IMR-90 (cell line): Measurements from ENCODE around the gene DAB1. TPM values are rescaled to one million over a fixed set of nuclear protein-coding genes. Genes with fewer than 3 reads are reported as not detected.

Experiments used
- ATAC-seq: fragments of 200-7000 bp; cut with Tn5 transposase; 2 replicates; pipeline ENCODE4 v1.9.1; 2020; ENCODE audit warnings: low read depth, mild to moderate bottlenecking, moderate library complexity
- BruUV-seq: library from RNA; stranded (reverse); fragments of 400-500 nt; replicated peaks from 2 replicates; lab custom pipeline; 2021; lab: Mats Ljungman, UMichigan
- CTCF ChIA-PET: fragments of 300-600 bp; formaldehyde crosslinking; extraction: SDS; loops from one replicate; lab custom pipeline; 2021; ENCODE audit warnings: antibody characterized with exemption; lab: Yijun Ruan, JAX
- POLR2A ChIA-PET: fragments of 300-600 bp; sonication (Branson Sonifier 250); formaldehyde crosslinking; loops from one replicate; lab custom pipeline; 2022; ENCODE audit warnings: antibody characterized with exemption; ENCODE audit not compliant: unreplicated experiment; lab: Charles Lee
- DNase-seq: peaks from one replicate; pipeline ENCODE4 v3.0.0; 2013
- H2AFZ ChIP-seq: replicated peaks from 2 replicates; pipeline ENCODE3; 2013; ENCODE audit warnings: low read length, mild to moderate bottlenecking; ENCODE audit not compliant: poor library complexity
- H2AK5ac ChIP-seq: 2 replicates; pipeline ENCODE4 v1.6.1; 2013; ENCODE audit warnings: low read depth, low read length, inconsistent platforms
- H2AK9ac ChIP-seq: replicated peaks from 2 replicates; pipeline ENCODE3; 2013; ENCODE audit warnings: mild to moderate bottlenecking, low read depth, low read length, moderate library complexity; ENCODE audit not compliant: poor library complexity
- H2BK120ac ChIP-seq: 2 replicates; pipeline ENCODE4 v1.6.1; 2013; ENCODE audit warnings: low read depth, low read length, inconsistent platforms
- H2BK15ac ChIP-seq: 3 replicates; pipeline ENCODE4 v1.6.1; 2013; ENCODE audit warnings: low read depth, low read length, inconsistent platforms
- H2BK20ac ChIP-seq: 2 replicates; pipeline ENCODE4 v1.6.1; 2013; ENCODE audit warnings: low read depth, mild to moderate bottlenecking, inconsistent platforms, low read length, moderate library complexity
- H2BK5ac ChIP-seq: 2 replicates; pipeline ENCODE4 v1.6.1; 2013; ENCODE audit warnings: mild to moderate bottlenecking, low read depth, low read length, inconsistent platforms; ENCODE audit not compliant: poor library complexity, severe bottlenecking
- H3K14ac ChIP-seq: replicated peaks from 2 replicates; pipeline ENCODE4 v1.6.1; 2013; ENCODE audit warnings: low read depth, low read length, inconsistent platforms
- H3K18ac ChIP-seq: 2 replicates; pipeline ENCODE4 v1.6.1; 2013; ENCODE audit warnings: low read depth, low read length, control low read depth
- H3K23ac ChIP-seq: 2 replicates; pipeline ENCODE4 v1.6.1; 2013; ENCODE audit warnings: low read depth, low read length, inconsistent platforms
- H3K27ac ChIP-seq: 2 replicates; pipeline ENCODE4 v1.5.1; 2013; ENCODE audit warnings: mild to moderate bottlenecking, control low read depth, low read length; ENCODE audit not compliant: insufficient read depth
- H3K27me3 ChIP-seq: 2 replicates; pipeline ENCODE4 v1.6.1; 2013; ENCODE audit warnings: low read length; ENCODE audit not compliant: control insufficient read depth, insufficient read depth
- H3K36me3 ChIP-seq: 2 replicates; pipeline ENCODE4 v1.6.1; 2013; ENCODE audit warnings: low read length, mixed read lengths; ENCODE audit not compliant: control insufficient read depth, insufficient read depth
- H3K4ac ChIP-seq: 2 replicates; pipeline ENCODE4 v1.6.1; 2013; ENCODE audit warnings: low read depth, low read length, inconsistent platforms
- H3K4me1 ChIP-seq: 2 replicates; pipeline ENCODE4 v1.6.1; 2013; ENCODE audit warnings: low read length, mixed read lengths; ENCODE audit not compliant: control insufficient read depth, insufficient read depth
- H3K4me2 ChIP-seq: 2 replicates; pipeline ENCODE4 v1.6.1; 2013; ENCODE audit warnings: low read depth, mild to moderate bottlenecking, control low read depth, low read length, moderate library complexity
- H3K4me3 ChIP-seq: 2 replicates; pipeline ENCODE4 v1.5.1; 2013; ENCODE audit warnings: low read depth, mild to moderate bottlenecking, control low read depth, low read length, moderate library complexity; ENCODE audit not compliant: insufficient read depth
- H3K56ac ChIP-seq: 2 replicates; pipeline ENCODE4 v1.6.1; 2013; ENCODE audit warnings: low read length, inconsistent platforms; ENCODE audit not compliant: insufficient read depth; ENCODE audit errors: extremely low read depth
- H3K79me1 ChIP-seq, 2 experiments: 2 replicates each; pipeline ENCODE4 v1.6.1; 2013; ENCODE audit warnings: low read length in 2 of 2, inconsistent platforms in 1 of 2, low read depth in 1 of 2
- H3K9ac ChIP-seq: 2 replicates; pipeline ENCODE4 v1.6.1; 2013; ENCODE audit warnings: low read depth, low read length, control low read depth
- H3K9me1 ChIP-seq: 2 replicates; pipeline ENCODE4 v1.6.1; 2013; ENCODE audit warnings: low read length, inconsistent platforms; ENCODE audit not compliant: insufficient read depth
- H3K9me3 ChIP-seq: 2 replicates; pipeline ENCODE4 v1.6.1; 2013; ENCODE audit warnings: low read length; ENCODE audit not compliant: control insufficient read depth, insufficient read depth
- H4K20me1 ChIP-seq: 2 replicates; pipeline ENCODE4 v1.6.1; 2013; ENCODE audit warnings: low read length, inconsistent platforms; ENCODE audit not compliant: insufficient read depth
- H4K5ac ChIP-seq: 2 replicates; pipeline ENCODE4 v1.6.1; 2013; ENCODE audit warnings: mild to moderate bottlenecking, low read depth, low read length, control low read depth
- H4K8ac ChIP-seq, 2 experiments: 2 replicates each; pipeline ENCODE4 v1.6.1; 2013; ENCODE audit warnings: low read depth in 2 of 2, low read length in 2 of 2, control low read depth in 1 of 2, inconsistent platforms in 1 of 2
- H4K91ac ChIP-seq: 2 replicates; pipeline ENCODE4 v1.6.1; 2013; ENCODE audit warnings: low read depth, low read length, inconsistent platforms; ENCODE audit not compliant: insufficient read depth
- FOS ChIP-seq: fragments of 150-350 bp; IDR thresholded peaks from 2 replicates; pipeline ENCODE4 v1.6.1; 2016; ENCODE audit warnings: low read depth, low read length
- MXI1 ChIP-seq: IDR thresholded peaks from 2 replicates; pipeline ENCODE4 v1.6.1; 2012; ENCODE audit warnings: low read depth, mild to moderate bottlenecking, low read length, moderate library complexity, borderline replicate concordance
- POLR2A ChIP-seq: IDR thresholded peaks from 2 replicates; pipeline ENCODE4 v1.6.1; 2012; ENCODE audit warnings: mild to moderate bottlenecking, low read depth, low read length
- WGBS, 2 experiments: methylation state at CpG; one replicate each; pipeline versions ENCODE4 v1.1.5 to v1.1.7; 2013; ENCODE audit warnings: missing lambda C conversion rate in 2 of 2; ENCODE audit not compliant: insufficient read length in 1 of 2; ENCODE audit errors: extremely low coverage in 2 of 2; 5-methylcytosine and 5-hydroxymethylcytosine counted together
- dilution Hi-C: fragments of 300-500 bp; cut with HindIII; formaldehyde crosslinking; loops from one replicate; pipeline ENCODE4 v1.14.3; 2018; ENCODE audit warnings: low sequenced_read_pairs; ENCODE audit not compliant: unreplicated experiment
- in situ Hi-C: fragments of 300-500 bp; cut with MboI; formaldehyde crosslinking; loops from 3 replicates; pipeline ENCODE4 v1.14.3; 2019; ENCODE audit warnings: low sequenced_read_pairs, inconsistent platforms, mixed read lengths
- intact Hi-C: fragments of 100-400 bp; cut with micrococcal nuclease; formaldehyde crosslinking; loops from 2 replicates; pipeline ENCODE4 v1.10.0; 2022
- polyA plus RNA-seq, 3 experiments: library from polyadenylated mRNA; depleted of rRNA; stranded (reverse); fragments of >200 nt; gene quantifications; 2 replicates each; pipeline ENCODE4 v1.2.3, GENCODE V29; 2012; ENCODE audit warnings: low replicate concordance in 1 of 3
- total RNA-seq: library from RNA; depleted of rRNA; stranded (reverse); fragments of >200 nt; gene quantifications from 2 replicates; pipeline ENCODE4 v1.2.3, GENCODE V29; 2012
- TF ChIP-seq, protein P1 (sequence below): fragments of 150-350 bp; IDR thresholded peaks from 2 replicates; pipeline ENCODE4 v1.6.1; 2017; ENCODE audit warnings: mild to moderate bottlenecking, antibody characterized with exemption, low read length, low read depth

The DAB1 gene
- total and polyA plus RNA-seq, 2 of the 4 experiments (the other 2 are of a cell fraction), result 0.18 to 0.41 TPM

DNA sequence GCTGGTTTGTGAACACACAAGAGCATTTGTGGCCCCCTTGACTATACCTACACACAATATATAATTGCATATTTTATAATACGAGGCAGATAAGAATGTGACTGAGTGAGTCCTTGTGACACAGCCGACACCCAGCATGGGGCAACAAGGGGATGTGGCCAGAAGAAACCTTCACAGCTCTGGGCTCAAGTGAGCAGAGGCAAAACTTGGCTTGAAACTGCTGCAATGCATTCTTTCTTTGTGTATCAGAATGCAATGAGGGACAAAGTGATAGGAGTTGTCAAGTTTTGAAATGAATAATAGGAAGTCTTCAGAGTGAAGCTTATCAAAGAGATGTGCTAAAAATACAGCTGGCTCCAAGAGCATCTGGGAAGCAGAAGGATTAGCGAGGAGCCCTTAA lies 334.0 kb downstream of the DAB1 start:
- Histone ChIP-seq H2AK9ac (no peak overlapping the region), H2BK120ac (no peak overlapping the region), H3K9me3 (no peaks in the 10 kb centered on the region), H3K4me1 (no peaks in the 10 kb centered on the region), H3K9me1 (no peaks in the 10 kb centered on the region), H3K4me3 (no peak overlapping the region), H3K27ac (no peak overlapping the region), H4K8ac (no peak overlapping the region), H3K36me3 (no peaks in the 10 kb centered on the region), H3K4me2 (no peak overlapping the region), H4K5ac (no peak overlapping the region), H2BK20ac (no peak overlapping the region), H3K79me1 (no peaks in the 10 kb centered on the region), H3K18ac (no peak overlapping the region), H3K14ac (no peak overlapping the region), H3K4ac (no peak overlapping the region), H2BK15ac (no peak overlapping the region), H4K20me1 (no peaks in the 10 kb centered on the region), H3K23ac (no peak overlapping the region), H2AFZ (no peak overlapping the region), H4K91ac (no peak overlapping the region), H2AK5ac (no peak overlapping the region), H2BK5ac (no peak overlapping the region), H3K9ac (no peak overlapping the region), H3K56ac (no peak overlapping the region), H3K27me3 (no peaks in the 10 kb centered on the region)
- WGBS, 2 experiments, result 80% methylated on average over 2 of the region's 3 CpGs; no CpG with 5 or more reads in 1 of the 2 experiments
- POLR2A ChIA-PET, result no interaction called here
- intact Hi-C loops, result no loop called here
- dilution Hi-C loops, result no loop called here
- CTCF ChIA-PET, result no interaction called here
- TF ChIP-seq, protein P1, sequence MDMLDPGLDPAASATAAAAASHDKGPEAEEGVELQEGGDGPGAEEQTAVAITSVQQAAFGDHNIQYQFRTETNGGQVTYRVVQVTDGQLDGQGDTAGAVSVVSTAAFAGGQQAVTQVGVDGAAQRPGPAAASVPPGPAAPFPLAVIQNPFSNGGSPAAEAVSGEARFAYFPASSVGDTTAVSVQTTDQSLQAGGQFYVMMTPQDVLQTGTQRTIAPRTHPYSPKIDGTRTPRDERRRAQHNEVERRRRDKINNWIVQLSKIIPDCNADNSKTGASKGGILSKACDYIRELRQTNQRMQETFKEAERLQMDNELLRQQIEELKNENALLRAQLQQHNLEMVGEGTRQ, result no peak
- TF ChIP-seq MXI1 (no peak), POLR2A (no peak), FOS (no peak)
- DNase-seq (no peak), ATAC-seq (no peak)
- no TSS peak for BruUV-seq
- in situ Hi-C loops, result no loop called here
